HepG2 (cell line): ENCODE results near the gene ACER2. TPM values are rescaled to one million over a fixed set of nuclear protein-coding genes. Genes with fewer than 3 reads are reported as not detected.
A peak's percentile ranks its signal among the peaks of the same experiment; 100 is the strongest.

Source experiments
- DMAP1 ChIP-seq: IDR thresholded peaks from 2 replicates; pipeline ENCODE4 v1.6.1; 2016
- KLF11 ChIP-seq: IDR thresholded peaks from 2 replicates; pipeline ENCODE4 v1.6.1; 2016; ENCODE audit warnings: missing compliant biosample characterization
- LCORL ChIP-seq, 2 experiments: fragments of 450-650 bp in 1 of 2; sonication (generic) in 1 of 2; formaldehyde crosslinking in 1 of 2; IDR thresholded peaks; 2 replicates each; pipeline versions ENCODE4 v1.5.0 to v1.6.1; 2017 to 2020; ENCODE audit warnings: antibody characterized with exemption in 1 of 2, missing genetic modification reagents in 1 of 2
- MAZ ChIP-seq, 2 experiments: sonication (generic) in 1 of 2; formaldehyde crosslinking in 1 of 2; IDR thresholded peaks; 2 replicates each; pipeline versions ENCODE4 v1.5.0 to v1.6.1; 2012 to 2020; ENCODE audit warnings: low read depth in 2 of 2, mild to moderate bottlenecking in 2 of 2, borderline replicate concordance in 1 of 2, improper control_type of control experiment in 1 of 2, low read length in 1 of 2, missing genetic modification reagents in 1 of 2, moderate library complexity in 1 of 2
- NR2C2 ChIP-seq: sonication (generic); formaldehyde crosslinking; IDR thresholded peaks from 2 replicates; pipeline ENCODE4 v1.4.0; 2020; ENCODE audit warnings: missing genetic modification reagents, mild to moderate bottlenecking, moderate library complexity, borderline replicate concordance
- SP1 ChIP-seq, 2 experiments: fragments of 450-650 bp in 1 of 2; sonication (generic) in 1 of 2; formaldehyde crosslinking in 1 of 2; IDR thresholded peaks; 2 replicates each; pipeline versions ENCODE4 v1.4.0 to v1.6.1; 2016 to 2020; ENCODE audit warnings: missing genetic modification reagents in 1 of 2
- TEAD2 ChIP-seq: sonication (generic); formaldehyde crosslinking; IDR thresholded peaks from 2 replicates; pipeline ENCODE4 v1.9.0; 2021; ENCODE audit warnings: missing genetic modification reagents
- ZNF225 ChIP-seq: sonication (generic); formaldehyde crosslinking; IDR thresholded peaks from 2 replicates; pipeline ENCODE4 v1.4.0; 2020; ENCODE audit warnings: mild to moderate bottlenecking, missing genetic modification reagents
- ZNF432 ChIP-seq: sonication (generic); formaldehyde crosslinking; IDR thresholded peaks from 2 replicates; pipeline ENCODE4 v1.5.0; 2020; ENCODE audit warnings: missing genetic modification reagents, mild to moderate bottlenecking, borderline replicate concordance
- ZNF569 ChIP-seq: sonication (generic); formaldehyde crosslinking; IDR thresholded peaks from 2 replicates; pipeline ENCODE4 v1.5.0; 2020; ENCODE audit warnings: mild to moderate bottlenecking, missing genetic modification reagents, moderate library complexity, borderline replicate concordance
- ZNF782 ChIP-seq: sonication (generic); formaldehyde crosslinking; IDR thresholded peaks from 2 replicates; pipeline ENCODE4 v1.4.0; 2020; ENCODE audit warnings: missing genetic modification reagents, mild to moderate bottlenecking, borderline replicate concordance
- polyA plus RNA-seq, 8 experiments: library from polyadenylated mRNA; depleted of rRNA in 3 of 8; stranded (reverse) in 7 of 8; unstranded in 1 of 8; fragments of >200 nt; fragmentation: Illumina TruSeq in 4 of 8; extraction: Trizol in 4 of 8; gene quantifications; 2 replicates each; pipeline versions ENCODE4 v1.2.1 to v1.2.3, GENCODE V29; 2011 to 2016; ENCODE audit warnings: low read depth in 4 of 8, missing spikeins in 1 of 8, mixed read lengths in 1 of 8; ENCODE audit not compliant: insufficient read depth in 1 of 8
- total RNA-seq, 5 experiments: library from RNA; depleted of rRNA; stranded (reverse); fragments of >200 nt; fragmentation: Illumina TruSeq; extraction: Trizol; gene quantifications; 2 replicates each; pipeline ENCODE4 v1.2.3, GENCODE V29; 2016; ENCODE audit warnings: low read depth in 1 of 5
- TF ChIP-seq, protein P1 (sequence below), 2 experiments: sonication (generic) in 1 of 2; formaldehyde crosslinking in 1 of 2; IDR thresholded peaks; 2 replicates each; pipeline versions ENCODE4 v1.4.0 to v1.6.1; 2018 to 2020; ENCODE audit warnings: missing genetic modification reagents in 2 of 2, borderline replicate concordance in 1 of 2, low read depth in 1 of 2, mild to moderate bottlenecking in 1 of 2, missing biosample characterization in 1 of 2
- TF ChIP-seq, protein P2 (sequence below), 2 experiments: sonication (generic) in 1 of 2; formaldehyde crosslinking in 1 of 2; IDR thresholded peaks; 2 replicates each; pipeline versions ENCODE4 v1.4.0 to v1.6.1; 2016 to 2020; ENCODE audit warnings: borderline replicate concordance in 1 of 2, low read depth in 1 of 2, mild to moderate bottlenecking in 1 of 2, missing genetic modification reagents in 1 of 2
- TF ChIP-seq, protein P3 (sequence below): sonication (generic); formaldehyde crosslinking; IDR thresholded peaks from 2 replicates; pipeline ENCODE4 v1.4.0; 2020; ENCODE audit warnings: missing genetic modification reagents, borderline replicate concordance
- TF ChIP-seq, protein P4 (sequence below): sonication (generic); formaldehyde crosslinking; IDR thresholded peaks from 2 replicates; pipeline ENCODE4 v1.4.0; 2020; ENCODE audit warnings: mild to moderate bottlenecking, missing genetic modification reagents

The ACER2 gene
- total and polyA plus RNA-seq, 2 of the 13 experiments (the other 11 are each of a cell fraction or from before 2014, with no cell fraction given) = 1.9 to 3.4 TPM

DNA sequence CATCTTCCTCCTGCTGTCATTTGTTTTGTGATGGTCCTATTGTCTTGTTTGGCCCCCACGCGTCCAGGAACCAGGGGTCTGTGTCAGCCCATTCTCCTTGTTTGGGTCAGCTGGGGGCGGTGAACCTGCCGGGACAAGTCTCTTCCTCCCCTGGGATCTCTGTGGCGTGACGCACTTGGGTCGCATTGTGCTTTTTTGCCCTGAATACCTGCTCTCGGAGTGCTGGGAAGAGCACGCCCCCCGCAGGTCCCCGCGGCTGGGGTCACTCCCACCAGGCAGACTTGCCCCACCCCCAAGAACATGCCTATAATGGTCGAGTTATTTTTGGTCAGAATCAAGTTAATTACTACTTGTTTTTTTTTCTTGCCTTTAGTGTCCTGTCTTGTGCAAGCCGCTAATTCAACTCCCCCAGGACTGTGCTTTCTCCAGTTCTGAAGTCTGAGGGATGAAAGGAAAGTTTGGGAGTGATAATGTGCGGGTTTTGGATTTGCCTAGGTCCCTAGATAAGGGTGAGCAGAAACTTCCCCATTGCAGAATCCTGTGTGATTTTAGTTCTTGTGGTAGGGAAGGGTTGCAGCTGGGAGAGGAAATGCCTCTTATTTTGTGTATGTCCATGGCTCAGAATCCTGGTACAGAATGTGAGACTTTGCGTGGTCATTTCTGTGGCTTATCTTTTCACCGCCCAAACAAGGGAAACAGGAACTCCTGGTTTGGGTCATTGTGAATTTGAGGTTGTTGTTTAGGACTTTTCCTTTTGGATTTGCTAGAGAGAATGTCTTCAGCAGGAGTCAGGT lies 789 bp downstream of the ACER2 start (continued):
- TF ChIP-seq, protein P1, sequence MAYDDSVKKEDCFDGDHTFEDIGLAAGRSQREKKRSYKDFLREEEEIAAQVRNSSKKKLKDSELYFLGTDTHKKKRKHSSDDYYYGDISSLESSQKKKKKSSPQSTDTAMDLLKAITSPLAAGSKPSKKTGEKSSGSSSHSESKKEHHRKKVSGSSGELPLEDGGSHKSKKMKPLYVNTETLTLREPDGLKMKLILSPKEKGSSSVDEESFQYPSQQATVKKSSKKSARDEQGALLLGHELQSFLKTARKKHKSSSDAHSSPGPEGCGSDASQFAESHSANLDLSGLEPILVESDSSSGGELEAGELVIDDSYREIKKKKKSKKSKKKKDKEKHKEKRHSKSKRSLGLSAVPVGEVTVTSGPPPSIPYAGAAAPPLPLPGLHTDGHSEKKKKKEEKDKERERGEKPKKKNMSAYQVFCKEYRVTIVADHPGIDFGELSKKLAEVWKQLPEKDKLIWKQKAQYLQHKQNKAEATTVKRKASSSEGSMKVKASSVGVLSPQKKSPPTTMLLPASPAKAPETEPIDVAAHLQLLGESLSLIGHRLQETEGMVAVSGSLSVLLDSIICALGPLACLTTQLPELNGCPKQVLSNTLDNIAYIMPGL (CRISPR knock-in tag; IDR thresholded peaks at IDR 0.05; ENCODE audit: borderline replicate concordance in 1 of 2, low read depth in 1 of 2) = peak in 1 of 2 experiments; percentile 27; a peak in 1 of 4 replicates
- no peak for TF ChIP-seq LCORL (IDR thresholded peaks at IDR 0.05)
- TF ChIP-seq LCORL (CRISPR knock-in tag; IDR thresholded peaks at IDR 0.05) = peak; percentile 20; the same call in 1 of the 2 replicates
- TF ChIP-seq NR2C2 (CRISPR knock-in tag) = no peak; the same call in 1 of the 2 replicates
- TF ChIP-seq, protein P2, sequence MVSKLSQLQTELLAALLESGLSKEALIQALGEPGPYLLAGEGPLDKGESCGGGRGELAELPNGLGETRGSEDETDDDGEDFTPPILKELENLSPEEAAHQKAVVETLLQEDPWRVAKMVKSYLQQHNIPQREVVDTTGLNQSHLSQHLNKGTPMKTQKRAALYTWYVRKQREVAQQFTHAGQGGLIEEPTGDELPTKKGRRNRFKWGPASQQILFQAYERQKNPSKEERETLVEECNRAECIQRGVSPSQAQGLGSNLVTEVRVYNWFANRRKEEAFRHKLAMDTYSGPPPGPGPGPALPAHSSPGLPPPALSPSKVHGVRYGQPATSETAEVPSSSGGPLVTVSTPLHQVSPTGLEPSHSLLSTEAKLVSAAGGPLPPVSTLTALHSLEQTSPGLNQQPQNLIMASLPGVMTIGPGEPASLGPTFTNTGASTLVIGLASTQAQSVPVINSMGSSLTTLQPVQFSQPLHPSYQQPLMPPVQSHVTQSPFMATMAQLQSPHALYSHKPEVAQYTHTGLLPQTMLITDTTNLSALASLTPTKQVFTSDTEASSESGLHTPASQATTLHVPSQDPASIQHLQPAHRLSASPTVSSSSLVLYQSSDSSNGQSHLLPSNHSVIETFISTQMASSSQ (IDR thresholded peaks at IDR 0.05; ENCODE audit: low read depth) = no peak
- TF ChIP-seq, protein P2 (CRISPR knock-in tag; IDR thresholded peaks at IDR 0.05; ENCODE audit: borderline replicate concordance) = no peak
- TF ChIP-seq ZNF569 (CRISPR knock-in tag) = 0 out of 2 replicates have a peak, but pooled peaks have one; percentile 83
- no peak for TF ChIP-seq SP1 (IDR thresholded peaks at IDR 0.05)
- TF ChIP-seq SP1 (CRISPR knock-in tag; IDR thresholded peaks at IDR 0.05) = 0 out of 2 replicates have a peak, but pooled peaks have one; percentile 25
- TF ChIP-seq, protein P3, sequence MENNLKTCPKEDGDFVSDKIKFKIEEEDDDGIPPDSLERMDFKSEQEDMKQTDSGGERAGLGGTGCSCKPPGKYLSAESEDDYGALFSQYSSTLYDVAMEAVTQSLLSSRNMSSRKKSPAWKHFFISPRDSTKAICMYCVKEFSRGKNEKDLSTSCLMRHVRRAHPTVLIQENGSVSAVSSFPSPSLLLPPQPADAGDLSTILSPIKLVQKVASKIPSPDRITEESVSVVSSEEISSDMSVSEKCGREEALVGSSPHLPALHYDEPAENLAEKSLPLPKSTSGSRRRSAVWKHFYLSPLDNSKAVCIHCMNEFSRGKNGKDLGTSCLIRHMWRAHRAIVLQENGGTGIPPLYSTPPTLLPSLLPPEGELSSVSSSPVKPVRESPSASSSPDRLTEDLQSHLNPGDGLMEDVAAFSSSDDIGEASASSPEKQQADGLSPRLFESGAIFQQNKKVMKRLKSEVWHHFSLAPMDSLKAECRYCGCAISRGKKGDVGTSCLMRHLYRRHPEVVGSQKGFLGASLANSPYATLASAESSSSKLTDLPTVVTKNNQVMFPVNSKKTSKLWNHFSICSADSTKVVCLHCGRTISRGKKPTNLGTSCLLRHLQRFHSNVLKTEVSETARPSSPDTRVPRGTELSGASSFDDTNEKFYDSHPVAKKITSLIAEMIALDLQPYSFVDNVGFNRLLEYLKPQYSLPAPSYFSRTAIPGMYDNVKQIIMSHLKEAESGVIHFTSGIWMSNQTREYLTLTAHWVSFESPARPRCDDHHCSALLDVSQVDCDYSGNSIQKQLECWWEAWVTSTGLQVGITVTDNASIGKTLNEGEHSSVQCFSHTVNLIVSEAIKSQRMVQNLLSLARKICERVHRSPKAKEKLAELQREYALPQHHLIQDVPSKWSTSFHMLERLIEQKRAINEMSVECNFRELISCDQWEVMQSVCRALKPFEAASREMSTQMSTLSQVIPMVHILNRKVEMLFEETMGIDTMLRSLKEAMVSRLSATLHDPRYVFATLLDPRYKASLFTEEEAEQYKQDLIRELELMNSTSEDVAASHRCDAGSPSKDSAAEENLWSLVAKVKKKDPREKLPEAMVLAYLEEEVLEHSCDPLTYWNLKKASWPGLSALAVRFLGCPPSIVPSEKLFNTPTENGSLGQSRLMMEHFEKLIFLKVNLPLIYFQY (CRISPR knock-in tag) = no peak
- TF ChIP-seq, protein P4, sequence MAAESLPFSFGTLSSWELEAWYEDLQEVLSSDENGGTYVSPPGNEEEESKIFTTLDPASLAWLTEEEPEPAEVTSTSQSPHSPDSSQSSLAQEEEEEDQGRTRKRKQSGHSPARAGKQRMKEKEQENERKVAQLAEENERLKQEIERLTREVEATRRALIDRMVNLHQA (CRISPR knock-in tag) = no peak
- peak; percentile 6; the same call in 1 of the 2 replicates for TF ChIP-seq DMAP1 (CRISPR knock-in tag)
- 0 out of 2 replicates have a peak, but pooled peaks have one; percentile 29 for TF ChIP-seq ZNF782 (CRISPR knock-in tag)
- no peak for TF ChIP-seq KLF11 (CRISPR knock-in tag)
- no peak for TF ChIP-seq TEAD2
- no peak for TF ChIP-seq MAZ (IDR thresholded peaks at IDR 0.05; ENCODE audit: borderline replicate concordance, low read depth, low read length)
- 0 out of 2 replicates have a peak, but pooled peaks have one; percentile 13 for TF ChIP-seq MAZ (CRISPR knock-in tag; IDR thresholded peaks at IDR 0.05; ENCODE audit: low read depth)
- peak; percentile 7; the same call in 1 of the 2 replicates for TF ChIP-seq ZNF225 (CRISPR knock-in tag)
- no peak for TF ChIP-seq ZNF432
